SK-N-MC (cell line): Measurements from ENCODE around the gene GABBR2.

Experiments
- EZH2 ChIP-seq: fragments of 200-600 bp; sonication (generic); IDR thresholded peaks from one replicate; pipeline ENCODE4 v1.6.1; 2017; ENCODE audit warnings: antibody characterized with exemption
- FOXP2 ChIP-seq: optimal IDR thresholded peaks from 2 replicates; pipeline ENCODE3; 2011; ENCODE audit warnings: mild to moderate bottlenecking, moderate library complexity; ENCODE audit not compliant: insufficient read depth; ENCODE audit errors: extremely low read length, control extremely low read depth
- POLR2AphosphoS5 ChIP-seq: IDR thresholded peaks from 2 replicates; pipeline ENCODE4 v1.6.1; 2012; ENCODE audit warnings: mild to moderate bottlenecking, low read depth, low read length, borderline replicate concordance

DNA sequence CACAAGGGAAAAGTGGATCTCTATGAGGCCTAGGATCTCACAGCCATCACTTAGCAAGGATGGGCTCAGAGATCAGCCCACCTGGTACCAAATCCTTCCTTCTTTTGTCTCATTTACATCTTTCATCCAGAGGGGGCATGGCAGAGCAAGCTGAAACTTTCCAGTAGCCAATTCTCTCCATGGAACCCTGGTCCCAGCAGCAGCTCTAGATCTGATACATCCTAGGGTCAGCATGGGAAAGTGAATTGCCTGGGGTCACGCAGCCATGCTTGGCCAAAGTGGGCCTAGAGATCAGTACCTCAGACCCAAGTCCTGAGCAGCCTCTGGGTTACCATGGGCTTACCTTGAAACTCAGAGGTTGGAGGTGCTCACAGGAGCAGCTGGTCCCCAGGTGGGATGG lies 170.5 kb downstream of the GABBR2 start:
- no peak for TF ChIP-seq EZH2
- TF ChIP-seq POLR2AphosphoS5, result no peak
- no peak for TF ChIP-seq FOXP2
